Stomach smooth muscle (tissue), 2 donors: ENCODE data around the gene SLC18B1.

Experiments
- H3K27ac ChIP-seq: one replicate; pipeline ENCODE4 v1.7.0; 2013; ENCODE audit warnings: mild to moderate bottlenecking, low read length, inconsistent platforms
- H3K27me3 ChIP-seq, 2 donors: one replicate each; pipeline ENCODE4 v1.7.0; 2013; ENCODE audit warnings: low read length in 2 of 2; ENCODE audit not compliant: insufficient read depth in 2 of 2, control insufficient read depth in 1 of 2
- H3K36me3 ChIP-seq, 2 donors: one replicate each; pipeline ENCODE4 v1.7.0; 2013; ENCODE audit warnings: low read length in 2 of 2; ENCODE audit not compliant: control insufficient read depth in 2 of 2, insufficient read depth in 2 of 2
- H3K4me1 ChIP-seq: one replicate; pipeline ENCODE4 v1.7.0; 2013; ENCODE audit warnings: low read length; ENCODE audit not compliant: control insufficient read depth, insufficient read depth
- H3K4me3 ChIP-seq, 2 donors: one replicate each; pipeline ENCODE4 v1.7.0; 2013; ENCODE audit warnings: low read length in 2 of 2
- H3K9ac ChIP-seq, 2 donors: one replicate each; pipeline ENCODE4 v1.7.0; 2013; ENCODE audit warnings: low read length in 2 of 2, mild to moderate bottlenecking in 1 of 2
- H3K9me3 ChIP-seq, 2 donors: one replicate each; pipeline ENCODE4 v1.7.0; 2013; ENCODE audit warnings: low read length in 2 of 2; ENCODE audit not compliant: control insufficient read depth in 2 of 2
- donor health status: healthy.
- donor health status: Pancreatic carcinoma.

SLC18B1 gene

GRCh38 chr6:132816660-132817059 lies 18.2 kb upstream of the SLC18B1 start:
- Histone ChIP-seq H3K27ac (no peak overlapping the region), H3K27me3 (no peaks in the 10 kb centered on the region), H3K36me3 (peaks cover 25 to 35% of the 10 kb centered on the region in 2 donors), H3K4me1 (peaks cover 19% of the 10 kb centered on the region), H3K4me3 (peak overlapping the region in 1 of 2 donors; percentile 94), H3K9me3 (no peaks in the 10 kb centered on the region), H3K9ac (peak overlapping the region in 1 of 2 donors; percentile 46)

- Histone ChIP-seq H3K9ac (peak overlapping the region; percentile 85 to 95), H3K27ac (peak overlapping the region; percentile 80), H3K4me1 (peaks cover 19% of the 10 kb centered on the region), H3K9me3 (no peaks in the 10 kb centered on the region), H3K4me3 (peak overlapping the region; percentile 94 to 99), H3K36me3 (peaks cover 25 to 35% of the 10 kb centered on the region in 2 donors), H3K27me3 (no peaks in the 10 kb centered on the region)
Observed at GRCh38 chr6:132814716-132815570, 16.5 kb upstream of the SLC18B1 start.

- peaks cover 14 to 25% of the 10 kb centered on the region in 2 donors for H3K36me3 ChIP-seq
- no peaks in the 10 kb centered on the region for H3K9me3 ChIP-seq
- H3K4me1 ChIP-seq: peaks cover 19% of the 10 kb centered on the region
- peak overlapping the region; percentile 84 for H3K27ac ChIP-seq
- peak overlapping the region; percentile 99 for H3K4me3 ChIP-seq
- peak overlapping the region; percentile 76 to 90 for H3K9ac ChIP-seq
- no peaks in the 10 kb centered on the region for H3K27me3 ChIP-seq
Observed at GRCh38 chr6:132813173-132813856, 14.9 kb upstream of the SLC18B1 start.

GRCh38 chr6:132812756-132813172 lies 14.3 kb upstream of the SLC18B1 start:
- peaks cover 19% of the 10 kb centered on the region for H3K4me1 ChIP-seq

DNA sequence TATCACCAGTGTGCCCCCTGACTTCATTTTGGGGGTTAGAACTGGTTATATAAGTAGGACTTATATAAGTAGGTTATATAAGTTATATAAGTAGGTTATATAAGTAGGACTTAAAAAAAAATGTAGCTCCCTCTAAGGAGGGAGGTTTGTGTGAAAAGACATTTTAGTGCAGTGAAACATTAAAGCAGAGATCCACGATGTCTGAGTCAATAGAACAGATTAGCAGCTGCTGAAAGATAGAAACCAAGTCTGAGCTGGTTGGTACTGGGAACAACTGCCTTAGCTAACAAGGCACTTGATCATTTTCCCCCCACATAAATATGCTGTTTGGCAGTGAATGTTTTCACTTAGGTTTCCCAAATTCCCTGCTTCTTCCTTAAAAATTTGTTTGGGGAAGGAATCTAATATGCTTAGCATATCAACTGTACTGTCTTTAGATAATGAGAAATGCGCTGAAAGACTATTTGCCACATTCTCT lies 13.9 kb upstream of the SLC18B1 start:
- Histone ChIP-seq H3K9me3 (no peaks in the 10 kb centered on the region), H3K27ac (peak overlapping the region; percentile 84), H3K36me3 (peaks cover 6 to 15% of the 10 kb centered on the region in 2 donors), H3K4me3 (peak overlapping the region; percentile 99), H3K27me3 (no peaks in the 10 kb centered on the region), H3K4me1 (peaks cover 19% of the 10 kb centered on the region), H3K9ac (peak overlapping the region; percentile 76 to 90)

More at GRCh38 chr6:132812756-132813172, 14.3 kb upstream of the SLC18B1 start:
- H3K9ac ChIP-seq: peak overlapping the region; percentile 76 to 90
- H3K9me3 ChIP-seq: no peaks in the 10 kb centered on the region
- H3K36me3 ChIP-seq: peaks cover 10 to 20% of the 10 kb centered on the region in 2 donors
- peak overlapping the region; percentile 84 for H3K27ac ChIP-seq
- H3K27me3 ChIP-seq: no peaks in the 10 kb centered on the region
- H3K4me3 ChIP-seq: peak overlapping the region; percentile 99

DNA sequence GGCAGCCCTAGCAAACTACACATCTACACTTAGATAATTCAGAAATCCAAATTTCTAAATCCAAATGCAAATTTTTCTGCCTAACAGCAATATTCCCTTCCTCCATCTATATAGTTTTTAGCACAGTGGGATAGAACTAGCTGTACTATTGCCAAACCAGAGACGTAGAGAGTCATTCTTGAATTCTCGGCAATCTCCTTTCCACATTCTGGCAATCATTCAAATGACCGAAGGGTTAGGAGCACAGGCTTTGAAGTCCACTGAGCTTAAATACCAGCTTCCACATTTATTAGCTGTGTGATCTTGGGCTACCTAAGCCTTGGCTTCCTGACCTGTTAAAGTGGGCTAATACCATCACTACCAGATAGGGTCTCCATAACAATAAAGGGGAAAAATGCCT lies 12.8 kb upstream of the SLC18B1 start:
- Histone ChIP-seq H3K36me3 (peaks cover 2 to 5% of the 10 kb centered on the region in 2 donors), H3K27ac (no peak overlapping the region), H3K9me3 (no peaks in the 10 kb centered on the region), H3K4me3 (no peak overlapping the region), H3K4me1 (peaks cover 18% of the 10 kb centered on the region), H3K9ac (no peak overlapping the region), H3K27me3 (no peaks in the 10 kb centered on the region)

DNA sequence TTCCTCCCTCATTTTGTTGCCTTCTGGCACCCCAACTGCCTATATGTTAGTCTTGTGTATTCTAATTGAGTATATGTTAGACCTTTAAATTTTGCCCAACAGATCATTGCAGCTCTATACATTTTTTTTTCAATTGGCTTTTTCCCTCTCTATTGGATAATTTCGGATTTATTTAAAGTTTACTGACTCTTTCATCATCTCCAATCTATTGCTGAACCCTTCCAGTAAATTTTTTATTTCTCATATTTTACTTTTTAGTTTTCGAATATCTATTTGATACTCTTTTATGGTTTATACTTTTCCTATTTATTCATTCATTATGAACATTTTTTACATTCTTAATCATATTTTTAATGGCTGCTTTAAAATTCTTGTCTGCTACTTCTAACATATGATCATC lies 7.1 kb upstream of the SLC18B1 start:
- H3K27ac ChIP-seq: no peak overlapping the region

DNA sequence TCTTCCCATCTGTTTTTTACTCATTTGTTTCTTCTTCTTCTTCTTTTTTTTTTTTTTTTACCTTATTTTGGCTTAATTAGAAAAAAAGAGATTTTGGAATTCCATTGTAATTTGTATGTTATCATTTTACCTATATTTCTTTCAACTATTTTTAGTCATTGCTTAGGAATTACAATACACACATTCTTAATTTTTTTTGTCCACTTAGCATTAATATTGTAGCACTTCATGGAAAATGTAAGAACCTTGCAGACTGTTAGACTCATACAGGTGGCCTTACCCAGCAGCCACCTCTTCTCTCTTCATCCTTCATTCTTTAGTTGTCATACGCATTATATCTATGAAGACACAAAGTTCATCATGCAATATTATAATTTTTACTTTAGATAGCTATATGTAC lies 5.8 kb upstream of the SLC18B1 start:
- Histone ChIP-seq H3K27ac (no peak overlapping the region), H3K4me3 (no peak overlapping the region), H3K9ac (no peak overlapping the region), H3K27me3 (no peaks in the 10 kb centered on the region), H3K9me3 (no peaks in the 10 kb centered on the region), H3K36me3 (no peaks in the 10 kb centered on the region), H3K4me1 (no peaks in the 10 kb centered on the region)

More for the DNA sequence above, 7.1 kb upstream of the SLC18B1 start:
- H3K4me3 ChIP-seq: no peak overlapping the region
- H3K36me3 ChIP-seq: no peaks in the 10 kb centered on the region
- no peak overlapping the region for H3K9ac ChIP-seq
- H3K27me3 ChIP-seq: no peaks in the 10 kb centered on the region
- no peaks in the 10 kb centered on the region for H3K9me3 ChIP-seq
- no peaks in the 10 kb centered on the region for H3K4me1 ChIP-seq

DNA sequence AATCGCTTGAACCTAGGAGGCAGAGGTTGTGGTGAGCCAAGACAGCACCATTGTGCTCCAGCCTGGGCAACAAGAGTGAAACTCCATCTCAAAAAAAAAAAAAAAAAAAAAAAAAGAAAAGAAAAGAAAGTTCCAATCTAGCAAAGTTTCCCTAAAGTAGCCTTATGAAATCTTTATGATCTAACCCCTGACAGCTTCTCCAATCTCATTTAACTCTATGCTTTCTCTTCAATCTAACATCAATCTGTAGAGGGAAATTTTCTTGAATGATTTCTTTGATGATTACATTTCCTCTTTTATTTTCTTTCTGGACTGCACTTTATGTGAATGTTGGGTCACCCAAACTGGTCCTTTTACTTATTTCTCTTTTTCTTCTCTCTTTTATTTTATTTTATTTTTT lies 2.2 kb upstream of the SLC18B1 start:
- Histone ChIP-seq H3K27ac (no peak overlapping the region), H3K9ac (no peak overlapping the region), H3K4me3 (no peak overlapping the region), H3K36me3 (no peaks in the 10 kb centered on the region), H3K9me3 (no peaks in the 10 kb centered on the region), H3K27me3 (no peaks in the 10 kb centered on the region), H3K4me1 (no peaks in the 10 kb centered on the region)

GRCh38 chr6:132798869-132799538 lies 567 bp upstream of the SLC18B1 start:
- peak overlapping the region; percentile 71 to 82 for H3K9ac ChIP-seq

More at GRCh38 chr6:132798869-132799538, 567 bp upstream of the SLC18B1 start:
- no peaks in the 10 kb centered on the region for H3K4me1 ChIP-seq
- H3K27me3 ChIP-seq: no peaks in the 10 kb centered on the region
- no peaks in the 10 kb centered on the region for H3K36me3 ChIP-seq
- no peaks in the 10 kb centered on the region for H3K9me3 ChIP-seq
- peak overlapping the region; percentile 53 for H3K27ac ChIP-seq
- H3K4me3 ChIP-seq: peak overlapping the region; percentile 85 to 89
